HTR-8/SVneo (cell line): Measurements from ENCODE around the gene PDRG1.

Experiments used
- DNase-seq: peaks from one replicate; pipeline ENCODE4 v3.0.0; 2011; ENCODE audit warnings: low spot score, mixed read lengths; ENCODE audit not compliant: insufficient read length
- FAIRE-seq: peaks from 2 replicates; lab custom pipeline; 2011; peaks lifted over from hg19 to GRCh38; lab: Jason Lieb, UNC

The PDRG1 gene

DNA sequence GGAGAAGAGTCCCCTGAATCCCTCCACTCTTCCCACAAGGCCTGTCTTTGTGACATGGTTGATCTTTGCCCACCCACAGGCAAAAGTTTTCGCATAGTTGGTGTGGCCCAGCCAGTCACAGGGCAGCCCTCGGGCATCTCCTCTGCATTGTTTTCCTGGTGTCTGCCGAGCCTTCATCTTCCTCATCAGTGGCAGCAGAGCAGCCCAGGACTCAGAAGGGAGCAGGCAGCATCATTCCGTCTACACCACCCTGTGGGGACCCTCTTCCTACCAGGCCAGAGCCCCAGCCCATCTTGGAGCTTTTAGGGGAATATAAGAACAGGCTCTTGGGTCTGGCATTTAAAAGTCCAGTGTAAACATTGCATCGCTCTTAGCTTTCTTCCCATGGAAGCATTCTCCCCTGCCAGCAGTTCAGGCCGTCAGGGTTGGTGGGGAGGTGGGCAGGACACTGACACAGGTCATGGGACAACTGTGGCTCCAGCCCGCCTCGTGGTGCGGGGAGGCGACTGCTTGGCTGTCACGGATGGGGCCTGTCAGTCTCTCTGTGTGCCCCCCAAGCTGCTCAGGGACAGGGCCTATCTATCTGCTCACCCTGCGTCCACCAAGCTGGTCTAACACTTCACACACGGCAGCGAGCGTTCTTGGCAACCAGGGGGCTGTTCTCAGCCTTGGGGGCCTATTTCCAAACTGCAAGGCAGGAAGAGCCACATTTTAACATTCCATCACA is 38.3 kb downstream of the PDRG1 start:
- FAIRE-seq (no peak), DNase-seq (no peak)

DNA sequence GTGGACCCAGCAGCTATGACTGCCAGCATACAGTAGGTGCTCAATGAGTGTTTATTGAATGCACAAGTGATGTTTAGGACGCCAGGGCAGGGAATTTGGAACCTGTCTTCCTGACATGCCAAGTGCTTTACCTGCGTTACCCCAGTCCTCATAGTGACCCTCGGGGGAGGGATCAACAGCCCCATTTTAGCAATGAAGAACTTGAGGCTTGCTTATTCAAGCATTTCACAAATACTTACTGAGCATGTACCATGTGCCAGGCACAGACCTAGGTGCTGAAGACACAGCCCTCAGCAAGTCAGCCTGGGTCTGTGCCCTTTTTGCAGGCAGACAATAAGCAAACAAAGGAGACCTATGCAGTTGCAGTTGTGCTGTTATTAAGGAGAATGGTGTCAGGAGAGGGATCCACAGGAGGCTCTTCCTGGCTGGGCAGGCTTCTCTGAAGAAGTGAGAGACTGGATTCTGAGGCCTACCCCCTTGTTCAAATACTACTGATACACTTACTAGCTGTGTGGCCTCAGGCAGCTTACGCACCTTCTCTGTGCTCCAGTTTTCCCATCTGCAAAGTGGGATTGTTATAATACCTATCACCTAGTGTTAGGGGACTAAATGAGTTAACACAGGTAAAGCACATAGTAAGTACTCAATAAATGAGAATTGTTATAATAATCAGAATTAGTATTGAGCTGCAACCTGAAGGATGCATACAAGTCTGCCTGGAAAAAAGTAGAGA is 41.6 kb downstream of the PDRG1 start:
- DNase-seq (no peak), FAIRE-seq (no peak)

- no peak for FAIRE-seq
- DNase-seq: no peak
Measured at GRCh38 chr20:31909253-31910070, 42.4 kb downstream of the PDRG1 start.

DNA sequence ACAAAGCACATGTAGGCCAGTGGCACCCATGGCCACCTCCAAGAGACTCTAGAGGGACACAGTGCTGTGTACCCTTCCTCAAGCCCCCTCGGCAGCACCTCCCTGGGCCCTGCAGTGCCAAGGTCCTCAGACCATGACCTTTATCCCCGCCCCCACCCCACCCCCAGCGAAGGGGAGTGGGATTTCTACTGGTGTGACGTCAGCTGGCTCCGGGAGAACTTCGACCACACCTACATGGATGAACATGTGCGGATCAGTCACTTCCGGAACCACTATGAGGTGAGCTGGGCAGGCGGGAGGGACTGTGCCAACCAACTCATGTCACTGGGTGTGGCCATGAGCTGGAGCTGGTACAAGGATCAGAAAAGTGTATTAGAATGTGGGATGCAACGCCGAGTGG is 43.4 kb downstream of the PDRG1 start:
- FAIRE-seq (no peak), DNase-seq (no peak)

- FAIRE-seq: no peak
Measured at GRCh38 chr20:31908016-31908415, 43.8 kb downstream of the PDRG1 start.

DNA sequence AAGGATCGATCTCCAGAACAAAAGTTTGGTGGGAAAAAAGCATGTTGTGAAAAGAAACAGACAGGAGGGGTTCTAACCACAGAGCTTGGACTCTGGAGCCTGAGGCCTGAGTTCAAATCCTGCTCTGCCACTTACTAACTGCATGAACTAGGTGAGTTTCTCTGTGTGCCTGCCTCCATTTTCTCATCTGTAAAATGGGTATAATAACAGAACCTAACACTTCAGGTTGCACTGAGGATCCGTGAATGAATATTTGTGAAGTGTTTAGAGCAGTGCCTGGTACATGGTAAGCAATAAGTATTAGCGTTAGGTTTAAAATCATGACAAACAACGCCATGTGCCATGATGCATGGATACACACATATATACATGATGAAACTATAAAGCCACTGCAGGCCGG is 44.8 kb downstream of the PDRG1 start:
- no peak for FAIRE-seq
- DNase-seq: no peak

More at GRCh38 chr20:31908016-31908415, 43.8 kb downstream of the PDRG1 start:
- DNase-seq: no peak

GRCh38 chr20:31906001-31906400 is 45.8 kb downstream of the PDRG1 start:
- FAIRE-seq (no peak), DNase-seq (no peak)

GRCh38 chr20:31903627-31904386 is 48.0 kb downstream of the PDRG1 start:
- FAIRE-seq (no peak), DNase-seq (no peak)

DNA sequence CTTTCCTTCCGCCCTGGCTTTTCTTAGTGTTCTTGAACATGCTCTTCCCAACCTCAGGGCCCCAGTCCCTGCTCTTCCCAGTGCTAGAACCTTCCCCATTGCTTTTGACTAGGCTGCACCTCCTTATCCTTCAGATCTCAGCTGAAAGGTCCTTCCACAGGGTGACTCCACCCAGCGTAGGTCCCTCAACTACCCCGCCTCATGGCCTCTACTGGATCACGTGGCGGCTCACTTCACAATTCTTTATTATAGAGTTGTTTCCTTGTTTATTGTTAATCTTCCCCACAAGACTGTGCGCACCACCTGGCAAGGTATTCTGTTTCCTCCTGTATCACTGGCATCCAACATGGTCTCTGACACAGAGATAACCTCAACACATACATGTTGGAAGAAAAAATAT is 50.2 kb downstream of the PDRG1 start:
- no peak for FAIRE-seq
- no peak for DNase-seq

GRCh38 chr20:31897541-31897940 is 54.3 kb downstream of the PDRG1 start:
- DNase-seq: no peak
- no peak for FAIRE-seq

- FAIRE-seq (no peak), DNase-seq (no peak)
Measured at GRCh38 chr20:31896049-31896448, 55.8 kb downstream of the PDRG1 start.

DNA sequence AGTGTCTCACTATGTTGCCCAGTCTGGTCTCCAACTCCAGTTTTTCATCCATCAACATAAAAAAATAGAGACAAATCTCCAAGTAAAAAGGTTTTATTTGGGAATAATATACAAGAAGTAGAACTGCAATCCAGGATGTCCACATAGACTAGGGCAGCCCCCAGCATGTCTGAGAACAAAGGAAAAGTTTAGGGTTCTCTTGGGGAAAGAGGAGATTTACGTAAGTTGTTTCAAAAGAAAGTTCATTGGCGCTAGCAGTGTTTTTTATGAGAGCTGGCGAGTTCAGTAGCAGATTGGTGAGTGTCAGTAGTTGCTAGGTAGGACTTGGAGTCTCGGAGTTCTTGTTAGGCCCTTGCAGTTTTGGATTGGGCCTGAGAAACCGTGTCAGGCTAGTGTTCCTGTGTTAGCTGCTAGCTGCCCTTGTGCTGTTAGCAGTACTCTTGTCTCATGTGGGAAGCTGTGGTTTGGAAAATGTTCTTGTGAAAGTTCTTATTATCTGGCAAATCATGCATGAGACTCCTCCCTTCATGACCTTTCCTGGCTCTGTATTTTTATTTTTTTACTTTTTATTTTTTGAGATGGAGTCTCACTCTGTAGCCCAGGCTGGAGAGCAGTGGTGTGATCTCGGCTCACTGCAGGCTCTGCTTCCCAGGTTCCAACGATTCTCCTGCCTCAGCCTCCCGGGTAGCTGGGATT is 56.7 kb downstream of the PDRG1 start:
- no peak for DNase-seq
- FAIRE-seq: no peak
